MG63 (cell line): ENCODE results near the gene COL6A1. TPM values are rescaled to one million over a fixed set of nuclear protein-coding genes. Genes with fewer than 3 reads are reported as not detected.
A peak's percentile ranks its signal among the peaks of the same experiment; 100 is the strongest.
"Not testable (repeated sequence)": the region's sequence is repeated elsewhere in the genome, so short reads cannot be mapped to it uniquely, and the experiment has no call there.

Source experiments
- DNase-seq: peaks from one replicate; pipeline ENCODE4 v3.0.0-alpha.2; 2020
- H3K27me3 ChIP-seq: fragments of 250-450 bp; sonication (Bioruptor Pico); 2 replicates; pipeline ENCODE4 v1.5.1; 2020; ENCODE audit warnings: mild to moderate bottlenecking, moderate library complexity
- H3K36me3 ChIP-seq: fragments of 250-450 bp; sonication (Bioruptor Pico); 2 replicates; pipeline ENCODE4 v1.5.1; 2020; ENCODE audit warnings: mild to moderate bottlenecking, moderate library complexity
- H3K4me3 ChIP-seq: fragments of 250-450 bp; sonication (Bioruptor Pico); 2 replicates; pipeline ENCODE4 v1.5.1; 2020; ENCODE audit warnings: mild to moderate bottlenecking, moderate library complexity
- H3K9me3 ChIP-seq: fragments of 250-450 bp; sonication (Bioruptor Pico); 2 replicates; pipeline ENCODE4 v1.5.1; 2020; ENCODE audit warnings: mild to moderate bottlenecking, moderate library complexity
- total RNA-seq: library from RNA; depleted of rRNA; stranded (reverse); fragments of >200 nt; shearing (Covaris generic); gene quantifications from 2 replicates; pipeline ENCODE4 v1.2.3, GENCODE V29; 2014; ENCODE audit warnings: low replicate concordance

The COL6A1 gene
- total RNA-seq, 1 experiment from 2014 or later = 868 TPM

- Histone ChIP-seq H3K4me3 (peak overlapping the region; percentile 31), H3K36me3 (no peaks in the 10 kb centered on the region), H3K27me3 (no peaks in the 10 kb centered on the region), H3K9me3 (no peaks in the 10 kb centered on the region)
- DNase-seq = peak; percentile 93
Measured at GRCh38 chr21:45973475-45974072, 8.0 kb upstream of the COL6A1 start.

- DNase-seq = peak; percentile 83
Measured at GRCh38 chr21:45974073-45975019, 7.2 kb upstream of the COL6A1 start.

GRCh38 chr21:45975020-45975666, 6.4 kb upstream of the COL6A1 start:
- no peaks in the 10 kb centered on the region for H3K27me3 ChIP-seq
- no peak for DNase-seq
- H3K36me3 ChIP-seq = no peaks in the 10 kb centered on the region
- no peak overlapping the region; the same call in 1 of the 2 replicates for H3K4me3 ChIP-seq
- no peaks in the 10 kb centered on the region for H3K9me3 ChIP-seq

More at GRCh38 chr21:45974073-45975019, 7.2 kb upstream of the COL6A1 start:
- H3K9me3 ChIP-seq = no peaks in the 10 kb centered on the region
- peak overlapping the region; percentile 31 for H3K4me3 ChIP-seq
- no peaks in the 10 kb centered on the region for H3K27me3 ChIP-seq
- no peaks in the 10 kb centered on the region for H3K36me3 ChIP-seq

GRCh38 chr21:45975667-45976409, 5.7 kb upstream of the COL6A1 start:
- H3K9me3 ChIP-seq, H3K4me3 ChIP-seq, DNase-seq, H3K27me3 ChIP-seq, H3K36me3 ChIP-seq: not testable (repeated sequence)

GRCh38 chr21:45976701-45977311, 4.8 kb upstream of the COL6A1 start:
- H3K9me3 ChIP-seq = no peaks in the 10 kb centered on the region
- DNase-seq = no peak
- H3K36me3 ChIP-seq = peaks cover 2% of the 10 kb centered on the region
- no peak overlapping the region for H3K4me3 ChIP-seq
- H3K27me3 ChIP-seq = no peaks in the 10 kb centered on the region

GRCh38 chr21:45977396-45977795, 4.2 kb upstream of the COL6A1 start:
- Histone ChIP-seq H3K9me3 (no peaks in the 10 kb centered on the region), H3K27me3 (no peaks in the 10 kb centered on the region), H3K4me3 (no peak overlapping the region), H3K36me3 (peaks cover 8% of the 10 kb centered on the region)
- DNase-seq = no peak

- Histone ChIP-seq H3K36me3 (peaks cover 24% of the 10 kb centered on the region), H3K9me3 (no peaks in the 10 kb centered on the region), H3K4me3 (no peak overlapping the region), H3K27me3 (no peaks in the 10 kb centered on the region)
- no peak for DNase-seq
Measured at GRCh38 chr21:45979141-45979631, 2.4 kb upstream of the COL6A1 start.

GRCh38 chr21:45979651-45980050, 1.9 kb upstream of the COL6A1 start:
- peaks cover 28% of the 10 kb centered on the region for H3K36me3 ChIP-seq
- 0 out of 2 replicates have a peak, but pooled peaks cover 2% of the 10 kb centered on the region for H3K9me3 ChIP-seq
- H3K27me3 ChIP-seq = no peaks in the 10 kb centered on the region
- no peak overlapping the region for H3K4me3 ChIP-seq
- DNase-seq = no peak

GRCh38 chr21:45980271-45980670, 1.3 kb upstream of the COL6A1 start:
- H3K27me3 ChIP-seq = no peaks in the 10 kb centered on the region
- no peak for DNase-seq
- 0 out of 2 replicates have a peak, but pooled peaks cover 2% of the 10 kb centered on the region for H3K9me3 ChIP-seq
- H3K4me3 ChIP-seq = no peak overlapping the region
- H3K36me3 ChIP-seq = peaks cover 35% of the 10 kb centered on the region

GRCh38 chr21:45980697-45981096, 873 bp upstream of the COL6A1 start:
- H3K9me3 ChIP-seq = 0 out of 2 replicates have a peak, but pooled peaks cover 2% of the 10 kb centered on the region
- DNase-seq = no peak
- H3K36me3 ChIP-seq = peaks cover 39% of the 10 kb centered on the region
- H3K4me3 ChIP-seq = peak overlapping the region; percentile 43
- no peaks in the 10 kb centered on the region for H3K27me3 ChIP-seq

- Histone ChIP-seq H3K9me3 (0 out of 2 replicates have a peak, but pooled peaks cover 2% of the 10 kb centered on the region), H3K36me3 (peaks cover 54% of the 10 kb centered on the region), H3K27me3 (no peaks in the 10 kb centered on the region), H3K4me3 (peak overlapping the region; percentile 96)
- DNase-seq = no peak
Measured at GRCh38 chr21:45982092-45982757, 655 bp downstream of the COL6A1 start.

- Histone ChIP-seq H3K9me3 (0 out of 2 replicates have a peak, but pooled peaks cover 2% of the 10 kb centered on the region), H3K4me3 (peak overlapping the region; percentile 96), H3K36me3 (peaks cover 57% of the 10 kb centered on the region), H3K27me3 (no peaks in the 10 kb centered on the region)
- DNase-seq = no peak
Measured at GRCh38 chr21:45982758-45983648, 1.4 kb downstream of the COL6A1 start.

- Histone ChIP-seq H3K36me3 (peaks cover 59% of the 10 kb centered on the region), H3K4me3 (peak overlapping the region; percentile 96), H3K9me3 (0 out of 2 replicates have a peak, but pooled peaks cover 2% of the 10 kb centered on the region), H3K27me3 (no peaks in the 10 kb centered on the region)
- no peak for DNase-seq
Measured at GRCh38 chr21:45983649-45983965, 2.0 kb downstream of the COL6A1 start.

GRCh38 chr21:45983981-45984551, 2.5 kb downstream of the COL6A1 start:
- Histone ChIP-seq H3K27me3 (no peaks in the 10 kb centered on the region), H3K9me3 (0 out of 2 replicates have a peak, but pooled peaks cover 2% of the 10 kb centered on the region), H3K36me3 (peaks cover 63% of the 10 kb centered on the region), H3K4me3 (peak overlapping the region; percentile 96)
- no peak for DNase-seq
